ENCODE results near the gene TMEM165.

Gene TMEM165

GRCh38 chr4:55365345-55365728, 30.4 kb upstream of the TMEM165 start:
- DNase-seq = no peak
- H3K4me1 ChIP-seq (ENCODE audit: low read length) = no peaks in the 10 kb centered on the region
- H3K4me3 ChIP-seq (ENCODE audit: low read length) = no peak overlapping the region
- H3K9me2 ChIP-seq (replicated peaks; ENCODE audit: insufficient read depth, low read length) = no peaks in the 10 kb centered on the region
- no peaks in the 10 kb centered on the region for H3K27me3 ChIP-seq (replicated peaks; ENCODE audit: insufficient read depth, low read length)
- no peak overlapping the region for H2AFZ ChIP-seq (ENCODE audit: low read length)
- H3K27ac ChIP-seq (ENCODE audit: low read length) = no peak overlapping the region
- no peaks in the 10 kb centered on the region for H3K9me3 ChIP-seq (replicated peaks; ENCODE audit: insufficient read depth, low read length)
- no peaks in the 10 kb centered on the region for H3K36me3 ChIP-seq (replicated peaks; ENCODE audit: insufficient read depth, low read length)
- H3F3A ChIP-seq (ENCODE audit: insufficient read depth, low read length) = no peaks in the 10 kb centered on the region
- H3K4me2 ChIP-seq (ENCODE audit: low read depth, low read length) = no peak overlapping the region
- no peaks in the 10 kb centered on the region for H4K20me1 ChIP-seq (ENCODE audit: insufficient read depth, low read length)
- H3K79me2 ChIP-seq (ENCODE audit: low read length) = no peaks in the 10 kb centered on the region
- no peak overlapping the region for H3K9ac ChIP-seq (ENCODE audit: low read length)
- TF ChIP-seq CTCF (IDR thresholded peaks at IDR 0.05; ENCODE audit: low read length) = no peak
- no peak for TF ChIP-seq EZH2phosphoT487 (IDR thresholded peaks at IDR 0.05; ENCODE audit: low read length)
- no peak for TF ChIP-seq EZH2 (optimal IDR thresholded peaks at IDR 0.05; ENCODE audit: low read depth, low read length)

- TF ChIP-seq EZH2phosphoT487 (IDR thresholded peaks at IDR 0.05; ENCODE audit: low read length) (no peak), CTCF (IDR thresholded peaks at IDR 0.05; ENCODE audit: low read length) (no peak), EZH2 (optimal IDR thresholded peaks at IDR 0.05; ENCODE audit: low read depth, low read length) (no peak)
Observed at GRCh38 chr4:55366621-55367020, 29.1 kb upstream of the TMEM165 start.

GRCh38 chr4:55367084-55367722, 28.6 kb upstream of the TMEM165 start:
- Histone ChIP-seq H3K9ac (ENCODE audit: low read length) (no peak overlapping the region), H4K20me1 (ENCODE audit: insufficient read depth, low read length) (no peaks in the 10 kb centered on the region), H3K36me3 (replicated peaks; ENCODE audit: insufficient read depth, low read length) (no peaks in the 10 kb centered on the region), H3K27ac (ENCODE audit: low read length) (no peak overlapping the region), H3K9me2 (replicated peaks; ENCODE audit: insufficient read depth, low read length) (no peaks in the 10 kb centered on the region), H3K4me1 (ENCODE audit: low read length) (no peaks in the 10 kb centered on the region), H3K79me2 (ENCODE audit: low read length) (no peaks in the 10 kb centered on the region), H3F3A (ENCODE audit: insufficient read depth, low read length) (no peaks in the 10 kb centered on the region), H3K4me3 (ENCODE audit: low read length) (no peak overlapping the region), H2AFZ (ENCODE audit: low read length) (no peak overlapping the region), H3K9me3 (replicated peaks; ENCODE audit: insufficient read depth, low read length) (no peaks in the 10 kb centered on the region), H3K4me2 (ENCODE audit: low read depth, low read length) (no peak overlapping the region), H3K27me3 (replicated peaks; ENCODE audit: insufficient read depth, low read length) (no peaks in the 10 kb centered on the region)
- no peak for TF ChIP-seq CTCF (IDR thresholded peaks at IDR 0.05; ENCODE audit: low read length)
- TF ChIP-seq EZH2phosphoT487 (IDR thresholded peaks at IDR 0.05; ENCODE audit: low read length) = no peak
- no peak for TF ChIP-seq EZH2 (optimal IDR thresholded peaks at IDR 0.05; ENCODE audit: low read depth, low read length)
- no peak for DNase-seq

More at GRCh38 chr4:55366621-55367020, 29.1 kb upstream of the TMEM165 start:
- Histone ChIP-seq H3K79me2 (ENCODE audit: low read length) (no peaks in the 10 kb centered on the region), H3K4me3 (ENCODE audit: low read length) (no peak overlapping the region), H3F3A (ENCODE audit: insufficient read depth, low read length) (no peaks in the 10 kb centered on the region), H3K27me3 (replicated peaks; ENCODE audit: insufficient read depth, low read length) (no peaks in the 10 kb centered on the region), H3K27ac (ENCODE audit: low read length) (no peak overlapping the region), H2AFZ (ENCODE audit: low read length) (no peak overlapping the region), H3K9ac (ENCODE audit: low read length) (no peak overlapping the region), H3K9me3 (replicated peaks; ENCODE audit: insufficient read depth, low read length) (no peaks in the 10 kb centered on the region), H3K4me2 (ENCODE audit: low read depth, low read length) (no peak overlapping the region), H4K20me1 (ENCODE audit: insufficient read depth, low read length) (no peaks in the 10 kb centered on the region), H3K9me2 (replicated peaks; ENCODE audit: insufficient read depth, low read length) (no peaks in the 10 kb centered on the region), H3K4me1 (ENCODE audit: low read length) (no peaks in the 10 kb centered on the region), H3K36me3 (replicated peaks; ENCODE audit: insufficient read depth, low read length) (no peaks in the 10 kb centered on the region)
- DNase-seq = no peak

All from MM.1S (cell line).